DND-41 (cell line): Measurements from ENCODE around the gene CALN1.
A peak's percentile ranks its signal among the peaks of the same experiment; 100 is the strongest.
"Not testable (repeated sequence)": the region's sequence is repeated elsewhere in the genome, so short reads cannot be mapped to it uniquely, and the experiment has no call there.

Experiments
- ATAC-seq: fragments of 200-7000 bp; cut with Tn5 transposase; 3 replicates; pipeline ENCODE4 v1.9.1; 2021; ENCODE audit warnings: low read depth; ENCODE audit not compliant: insufficient read depth
- DNase-seq: peaks from one replicate; pipeline ENCODE4 v3.0.0-alpha.2; 2020
- H2AFZ ChIP-seq: 2 replicates; pipeline ENCODE4 v1.6.0; 2012; ENCODE audit warnings: low read depth, low read length
- H3K27ac ChIP-seq: 2 replicates; pipeline ENCODE4 v1.5.1; 2012; ENCODE audit warnings: low read length, inconsistent platforms
- H3K27me3 ChIP-seq: fragments of 200-600 bp; sonication (generic); 2 replicates; pipeline ENCODE4 v1.6.0; 2012; ENCODE audit warnings: low read length, mild to moderate bottlenecking, inconsistent platforms; ENCODE audit not compliant: insufficient read depth, poor library complexity
- H3K36me3 ChIP-seq: 2 replicates; pipeline ENCODE4 v1.5.1; 2012; ENCODE audit warnings: low read length, inconsistent platforms; ENCODE audit not compliant: insufficient read depth
- H3K4me1 ChIP-seq: 2 replicates; pipeline ENCODE4 v1.5.1; 2012; ENCODE audit warnings: mild to moderate bottlenecking, low read length; ENCODE audit not compliant: insufficient read depth
- H3K4me2 ChIP-seq: 2 replicates; pipeline ENCODE4 v1.6.0; 2012; ENCODE audit warnings: mild to moderate bottlenecking, moderate library complexity, low read length, inconsistent platforms; ENCODE audit not compliant: insufficient read depth
- H3K4me3 ChIP-seq, 2 experiments: fragments of 200-600 bp in 1 of 2; shearing (Covaris generic) in 1 of 2; 2 replicates each; pipeline ENCODE4 v1.5.1; 2012 to 2016; ENCODE audit warnings: inconsistent platforms in 2 of 2, low read length in 2 of 2, mild to moderate bottlenecking in 2 of 2, low read depth in 1 of 2, moderate library complexity in 1 of 2
- H3K79me2 ChIP-seq: 2 replicates; pipeline ENCODE4 v1.6.0; 2012; ENCODE audit warnings: low read length, inconsistent platforms; ENCODE audit not compliant: insufficient read depth
- H3K9ac ChIP-seq: 2 replicates; pipeline ENCODE4 v1.6.0; 2012; ENCODE audit warnings: low read depth, mild to moderate bottlenecking, inconsistent platforms, low read length, moderate library complexity
- H3K9me3 ChIP-seq: 2 replicates; pipeline ENCODE4 v1.5.1; 2012; ENCODE audit warnings: low read length, moderate library complexity, mild to moderate bottlenecking, inconsistent platforms; ENCODE audit not compliant: insufficient read depth, severe bottlenecking
- H4K20me1 ChIP-seq: 2 replicates; pipeline ENCODE4 v1.6.0; 2012; ENCODE audit warnings: low read length; ENCODE audit not compliant: insufficient read depth
- CTCF ChIP-seq: IDR thresholded peaks from 2 replicates; pipeline ENCODE4 v1.5.1; 2012; ENCODE audit warnings: borderline replicate concordance, low read length, moderate library complexity, mild to moderate bottlenecking; ENCODE audit not compliant: poor library complexity, severe bottlenecking; ENCODE audit errors: extremely low read depth
- EZH2 ChIP-seq: IDR thresholded peaks from 3 replicates; pipeline ENCODE4 v1.6.1; 2012; ENCODE audit warnings: borderline replicate concordance, low read depth, mild to moderate bottlenecking, moderate library complexity, low read length, inconsistent platforms; ENCODE audit not compliant: severe bottlenecking

CALN1 gene

GRCh38 chr7:72345208-72345727 is 66.9 kb downstream of the CALN1 start:
- H3K27me3 ChIP-seq: no peaks in the 10 kb centered on the region
- no peak for TF ChIP-seq CTCF
- no peak for TF ChIP-seq EZH2

GRCh38 chr7:72343991-72344390 is 68.1 kb downstream of the CALN1 start:
- no peak overlapping the region for H3K9ac ChIP-seq
- no peak overlapping the region for H3K27ac ChIP-seq
- TF ChIP-seq EZH2: no peak
- TF ChIP-seq CTCF: no peak
- DNase-seq: no peak
- no peak overlapping the region for H3K4me2 ChIP-seq
- no peaks in the 10 kb centered on the region for H3K36me3 ChIP-seq
- H3K4me3 ChIP-seq: no peak overlapping the region
- H3K9me3 ChIP-seq: peaks cover 5% of the 10 kb centered on the region
- ATAC-seq: no peak
- H2AFZ ChIP-seq: no peak overlapping the region
- H4K20me1 ChIP-seq: no peaks in the 10 kb centered on the region
- H3K27me3 ChIP-seq: no peaks in the 10 kb centered on the region
- H3K79me2 ChIP-seq: no peaks in the 10 kb centered on the region
- H3K4me1 ChIP-seq: no peaks in the 10 kb centered on the region

More at GRCh38 chr7:72345208-72345727, 66.9 kb downstream of the CALN1 start:
- Histone ChIP-seq H3K27ac (no peak overlapping the region), H3K4me2 (no peak overlapping the region), H3K79me2 (no peaks in the 10 kb centered on the region), H2AFZ (peak overlapping the region; percentile 49; the same call in 1 of the 2 replicates), H4K20me1 (no peaks in the 10 kb centered on the region), H3K36me3 (no peaks in the 10 kb centered on the region), H3K4me3 (no peak overlapping the region), H3K9ac (no peak overlapping the region), H3K4me1 (no peaks in the 10 kb centered on the region), H3K9me3 (no peaks in the 10 kb centered on the region)
- DNase-seq (no peak), ATAC-seq (no peak)

- DNase-seq, H3K79me2 ChIP-seq, H3K4me2 ChIP-seq, H3K9ac ChIP-seq, ATAC-seq, H3K9me3 ChIP-seq, H4K20me1 ChIP-seq, H3K4me1 ChIP-seq, H3K27me3 ChIP-seq, H3K4me3 ChIP-seq, H3K36me3 ChIP-seq, H3K27ac ChIP-seq, H2AFZ ChIP-seq: not testable (repeated sequence)
Observed at GRCh38 chr7:72343354-72343753, 68.8 kb downstream of the CALN1 start.

- Histone ChIP-seq H3K4me3 (no peak overlapping the region), H3K9ac (no peak overlapping the region), H3K27me3 (no peaks in the 10 kb centered on the region), H3K36me3 (no peaks in the 10 kb centered on the region), H3K4me1 (no peaks in the 10 kb centered on the region), H2AFZ (peak overlapping the region; percentile 45; the same call in 1 of the 2 replicates), H3K27ac (no peak overlapping the region), H4K20me1 (no peaks in the 10 kb centered on the region), H3K79me2 (no peaks in the 10 kb centered on the region), H3K4me2 (no peak overlapping the region), H3K9me3 (peaks cover 14% of the 10 kb centered on the region)
- no peak for DNase-seq
- ATAC-seq: no peak
- TF ChIP-seq CTCF (no peak), EZH2 (no peak)
Observed at GRCh38 chr7:72337390-72338167, 74.6 kb downstream of the CALN1 start.
